ENCODE measurements around the gene NID1.

The NID1 gene

DNA sequence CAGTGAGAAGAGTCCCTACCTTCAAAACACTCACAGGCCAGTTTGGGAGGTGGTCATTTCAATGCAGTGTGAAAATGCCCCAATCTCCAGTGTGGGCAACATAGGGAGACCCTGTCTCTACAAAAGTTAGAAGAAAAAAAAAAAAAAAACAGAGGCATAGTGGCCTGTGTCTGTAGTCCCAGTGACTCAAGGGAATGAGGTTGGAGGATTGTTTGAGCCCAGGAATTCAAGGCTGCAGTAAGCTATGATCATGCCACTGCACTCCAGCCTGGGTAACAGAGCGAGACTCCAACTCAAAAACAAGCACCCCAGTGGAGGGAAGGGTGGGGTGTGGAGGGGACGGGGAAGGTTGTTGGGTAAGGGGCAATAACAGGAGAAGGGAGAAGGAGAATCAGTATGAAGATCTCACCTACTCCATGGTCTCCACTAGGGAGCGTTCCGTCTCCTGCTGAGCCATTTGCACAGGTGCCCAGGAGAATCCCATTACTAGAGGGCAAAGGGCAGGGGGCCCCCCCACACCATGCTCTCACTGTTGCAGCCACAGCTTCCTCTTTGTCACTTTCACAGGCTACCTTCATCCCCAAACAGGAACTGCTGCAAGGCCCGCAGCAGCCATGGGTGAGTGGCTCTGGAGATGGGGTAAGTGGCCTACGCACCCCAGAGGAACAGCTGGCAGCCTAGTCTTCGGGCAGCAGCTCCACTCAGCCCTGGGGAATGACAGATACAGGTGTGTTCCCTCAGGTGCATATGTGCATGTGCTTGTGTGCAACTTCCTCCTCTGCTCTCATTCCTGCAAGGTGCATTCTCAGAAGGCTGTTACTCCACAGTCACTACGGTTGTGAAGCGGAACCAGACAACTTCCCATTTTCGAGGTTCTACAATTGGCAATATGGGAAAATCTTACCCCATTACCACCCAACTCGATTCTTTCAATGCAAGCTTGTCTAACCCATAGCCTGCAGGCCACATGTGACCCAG lies 110.3 kb downstream of the NID1 start:
- TF ChIP-seq, protein P1, sequence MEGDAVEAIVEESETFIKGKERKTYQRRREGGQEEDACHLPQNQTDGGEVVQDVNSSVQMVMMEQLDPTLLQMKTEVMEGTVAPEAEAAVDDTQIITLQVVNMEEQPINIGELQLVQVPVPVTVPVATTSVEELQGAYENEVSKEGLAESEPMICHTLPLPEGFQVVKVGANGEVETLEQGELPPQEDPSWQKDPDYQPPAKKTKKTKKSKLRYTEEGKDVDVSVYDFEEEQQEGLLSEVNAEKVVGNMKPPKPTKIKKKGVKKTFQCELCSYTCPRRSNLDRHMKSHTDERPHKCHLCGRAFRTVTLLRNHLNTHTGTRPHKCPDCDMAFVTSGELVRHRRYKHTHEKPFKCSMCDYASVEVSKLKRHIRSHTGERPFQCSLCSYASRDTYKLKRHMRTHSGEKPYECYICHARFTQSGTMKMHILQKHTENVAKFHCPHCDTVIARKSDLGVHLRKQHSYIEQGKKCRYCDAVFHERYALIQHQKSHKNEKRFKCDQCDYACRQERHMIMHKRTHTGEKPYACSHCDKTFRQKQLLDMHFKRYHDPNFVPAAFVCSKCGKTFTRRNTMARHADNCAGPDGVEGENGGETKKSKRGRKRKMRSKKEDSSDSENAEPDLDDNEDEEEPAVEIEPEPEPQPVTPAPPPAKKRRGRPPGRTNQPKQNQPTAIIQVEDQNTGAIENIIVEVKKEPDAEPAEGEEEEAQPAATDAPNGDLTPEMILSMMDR (IDR thresholded peaks at IDR 0.05; ENCODE audit: low read depth, low read length) = no peak
- no peak for DNase-seq (ENCODE audit: extremely low read depth, low read depth)

DNA sequence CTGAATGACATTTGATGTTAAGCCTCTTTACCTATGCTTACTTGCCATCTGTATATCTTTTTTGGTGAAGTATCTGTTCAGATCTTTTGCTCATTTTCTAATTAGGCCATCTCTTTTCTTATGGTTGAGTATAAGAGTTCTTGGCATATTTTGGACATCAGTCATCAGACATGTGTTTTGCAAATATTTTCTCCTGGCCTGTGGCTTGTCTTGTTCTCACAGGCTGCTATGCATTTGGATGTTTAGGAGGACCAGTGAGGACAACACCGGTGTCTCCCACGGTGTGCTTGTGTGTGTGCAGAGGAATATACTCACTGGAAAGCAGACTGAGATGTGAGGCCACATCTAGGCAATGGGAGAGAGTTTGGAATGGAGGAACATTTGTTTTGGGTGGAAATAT lies 111.1 kb downstream of the NID1 start:
- TF ChIP-seq, protein P1 (IDR thresholded peaks at IDR 0.05; ENCODE audit: low read depth, low read length) = no peak
- no peak for DNase-seq (ENCODE audit: extremely low read depth, low read depth)

DNA sequence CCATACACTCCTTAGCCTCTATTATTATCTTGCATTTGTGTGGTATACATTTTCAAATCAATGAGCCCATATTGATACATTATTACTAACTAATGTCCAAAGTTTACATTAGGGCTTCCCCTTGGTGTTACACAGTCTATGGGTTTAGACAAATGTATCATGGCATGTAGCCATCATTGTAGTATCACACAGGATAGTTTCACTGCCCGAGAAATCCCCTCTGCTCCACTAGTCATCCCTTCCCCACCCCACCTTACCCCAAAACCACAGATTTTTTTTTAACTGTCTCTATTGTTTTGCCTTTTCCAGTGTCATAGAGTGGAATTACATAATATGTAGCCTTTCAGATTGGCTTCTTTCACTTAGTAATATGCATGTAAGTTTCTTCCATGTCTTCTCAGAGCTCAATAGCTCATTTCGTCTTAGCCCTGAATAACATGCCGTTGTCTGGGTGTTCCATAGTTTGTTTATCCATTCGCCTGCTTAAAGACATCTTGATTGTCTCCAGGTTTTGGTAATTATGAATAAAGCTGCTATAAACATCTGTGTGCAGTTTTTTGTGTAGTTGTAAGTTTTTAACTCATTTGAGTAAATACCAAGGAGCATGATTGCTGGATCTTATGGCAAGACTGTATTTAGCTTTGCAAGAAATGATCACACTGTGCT lies 111.8 kb downstream of the NID1 start:
- TF ChIP-seq, protein P1 (IDR thresholded peaks at IDR 0.05; ENCODE audit: low read depth, low read length) = no peak
- no peak for DNase-seq (ENCODE audit: extremely low read depth, low read depth)

DNA sequence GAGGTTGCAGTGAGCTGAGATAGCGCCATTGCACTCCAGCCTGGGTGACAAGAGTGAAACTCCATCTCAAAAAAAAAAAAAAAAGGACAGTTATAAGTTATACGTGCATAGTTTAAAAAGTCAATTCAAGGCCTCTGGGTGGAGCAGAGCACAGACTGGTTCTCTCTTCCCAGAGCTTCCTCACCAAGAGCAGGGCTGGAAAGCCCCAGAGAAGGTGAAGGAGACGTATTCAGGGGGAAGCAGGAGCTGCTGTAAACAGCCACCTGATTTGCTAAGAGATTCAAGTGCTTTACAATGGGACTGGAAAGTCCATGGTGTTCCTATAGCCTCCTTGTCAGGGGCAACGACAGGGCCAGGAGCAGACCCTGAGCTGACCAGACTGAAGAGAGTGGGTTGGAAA lies 113.2 kb downstream of the NID1 start:
- TF ChIP-seq, protein P1 (IDR thresholded peaks at IDR 0.05; ENCODE audit: low read depth, low read length) = no peak
- DNase-seq (ENCODE audit: extremely low read depth, low read depth) = no peak

DNA sequence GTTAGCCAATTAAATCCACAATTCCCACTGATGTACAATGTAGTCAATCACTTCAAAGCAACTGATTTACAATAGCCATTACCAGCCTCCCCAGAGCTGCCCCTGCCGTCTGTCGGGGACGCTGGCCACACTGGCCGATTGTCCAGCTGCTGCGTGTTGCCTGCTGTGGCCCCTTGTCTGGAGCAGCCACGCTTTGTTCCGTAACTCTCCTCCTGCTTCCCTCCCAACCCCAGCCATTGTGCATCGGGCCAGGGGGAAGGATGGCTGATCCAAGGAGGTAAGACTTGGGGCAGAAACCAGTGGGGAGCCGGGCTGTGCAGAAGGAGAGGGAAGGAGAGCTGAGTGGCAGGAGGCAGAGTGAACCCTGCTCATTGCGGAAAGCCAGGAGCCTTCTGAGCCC lies 114.6 kb downstream of the NID1 start:
- TF ChIP-seq, protein P1 (IDR thresholded peaks at IDR 0.05; ENCODE audit: low read depth, low read length) = no peak
- no peak for DNase-seq (ENCODE audit: extremely low read depth, low read depth)

DNA sequence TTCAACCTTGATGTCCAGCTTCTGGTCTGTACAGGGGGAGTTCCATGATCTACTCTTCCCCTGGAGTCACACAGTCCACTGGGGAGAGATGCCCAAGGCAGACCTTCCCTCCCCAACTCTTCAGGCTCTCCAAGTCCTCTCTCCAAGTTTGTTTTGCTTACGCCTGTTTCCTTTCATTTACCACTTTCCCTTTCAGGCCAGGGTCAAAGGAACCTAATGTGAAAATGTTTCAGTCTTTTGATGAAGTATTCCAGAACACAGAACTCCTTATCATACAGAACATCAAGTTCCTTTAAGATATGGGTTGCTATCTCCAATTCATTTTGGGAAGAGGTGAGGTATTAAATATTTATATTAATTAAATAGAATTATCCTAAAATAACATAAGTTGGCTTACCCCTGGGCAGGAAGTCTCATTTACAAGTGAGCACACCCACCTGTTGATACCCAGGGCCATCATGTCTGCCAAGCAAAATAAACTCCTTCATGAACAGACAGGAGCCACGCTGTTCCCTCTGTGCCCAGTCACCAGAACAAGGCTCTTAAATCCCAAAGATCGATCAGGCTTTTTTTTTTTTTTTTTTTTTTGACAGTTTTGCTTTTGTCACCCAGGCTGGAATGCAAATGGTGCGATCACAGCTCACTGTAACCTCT lies 116.0 kb downstream of the NID1 start:
- no peak for DNase-seq (ENCODE audit: extremely low read depth, low read depth)

More for the DNA sequence above, 116.0 kb downstream of the NID1 start:
- TF ChIP-seq, protein P1 (IDR thresholded peaks at IDR 0.05; ENCODE audit: low read depth, low read length) = no peak
